CD4-positive, alpha-beta T cell treated with Interleukin-21 for 1 hour (primary cell): ENCODE results near the gene ARHGAP15.
A peak's percentile ranks its signal among the peaks of the same experiment; 100 is the strongest.

Experiments
- DNase-seq: peaks from one replicate; pipeline ENCODE4 v3.0.0-alpha.2; 2020

The ARHGAP15 gene

DNA sequence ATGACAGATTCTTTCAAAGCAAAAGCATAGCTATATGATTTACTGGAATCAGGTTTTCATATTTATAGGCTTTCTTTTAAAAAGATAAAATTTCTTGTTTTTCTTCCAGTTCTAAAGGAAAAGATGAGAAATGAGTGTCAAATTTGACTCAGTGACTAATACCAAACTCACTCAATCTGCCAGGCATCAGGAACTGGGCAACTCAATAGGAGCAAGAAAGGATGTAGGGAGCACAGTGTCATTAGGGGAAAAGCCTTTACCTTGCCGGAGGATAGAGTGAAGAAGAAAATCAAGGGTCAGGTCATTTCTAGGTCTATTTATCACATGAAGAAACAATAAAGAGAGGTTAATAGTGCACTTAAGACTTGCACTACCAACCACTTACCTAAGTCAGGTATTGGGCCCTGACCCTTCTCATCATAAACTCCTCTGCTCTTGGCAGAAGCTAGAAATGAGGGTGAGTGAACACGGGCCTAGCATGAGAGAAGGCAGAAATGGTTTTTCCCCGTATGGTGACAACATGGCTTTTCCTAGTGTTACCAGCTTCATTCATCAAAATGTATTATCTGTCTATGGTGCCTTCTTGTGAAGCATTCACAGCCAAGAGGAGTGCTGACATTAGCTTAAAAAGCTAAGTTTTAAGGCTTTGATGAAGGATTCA is 151.0 kb downstream of the ARHGAP15 start:
- no peak for DNase-seq

DNA sequence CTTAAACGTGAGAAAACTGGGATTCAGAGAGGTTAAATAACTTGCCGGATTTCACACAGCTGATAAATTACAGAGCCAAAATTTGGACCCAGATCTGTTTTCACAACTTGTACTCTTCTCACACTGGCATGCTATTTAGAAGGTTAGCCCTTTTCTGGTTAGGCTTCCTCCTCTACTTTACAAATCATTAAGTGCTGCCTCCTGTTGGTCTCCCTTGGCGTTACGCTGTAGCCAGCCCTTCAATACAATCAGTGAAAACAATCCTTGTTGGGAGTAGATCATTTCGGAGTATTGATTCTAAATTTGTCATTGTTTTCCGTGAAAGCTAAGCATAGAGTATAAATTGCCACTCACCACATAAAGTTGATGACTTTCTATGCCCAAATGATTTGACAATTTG is 153.5 kb downstream of the ARHGAP15 start:
- DNase-seq, result peak; percentile 37

DNA sequence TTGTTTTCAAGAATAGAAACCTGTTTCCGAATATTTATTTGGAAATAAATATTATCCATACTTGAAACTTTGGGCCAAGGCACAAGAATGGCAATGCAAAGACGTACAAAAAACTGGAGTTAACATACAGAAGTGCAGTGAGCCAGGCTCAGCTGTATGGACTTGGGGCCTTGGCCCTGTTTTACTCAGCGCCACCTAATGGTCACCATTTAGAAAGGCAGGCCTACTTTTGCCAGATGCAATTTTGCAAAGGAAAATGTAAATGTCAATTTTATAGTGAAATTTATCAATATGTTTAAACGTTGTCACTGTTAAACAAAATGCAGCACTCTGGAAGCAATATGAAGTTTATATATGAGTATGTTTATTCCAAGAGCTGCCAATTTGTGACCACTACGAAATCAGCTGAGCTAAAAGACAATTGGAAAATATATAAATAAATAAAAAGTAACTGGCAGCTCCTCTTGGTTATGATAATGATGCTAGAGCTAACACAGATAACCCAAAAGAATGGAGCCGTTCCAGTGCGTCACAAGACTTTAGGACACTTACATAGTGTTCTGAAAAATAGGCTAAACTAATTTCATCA is 155.0 kb downstream of the ARHGAP15 start:
- peak; percentile 58 for DNase-seq

DNA sequence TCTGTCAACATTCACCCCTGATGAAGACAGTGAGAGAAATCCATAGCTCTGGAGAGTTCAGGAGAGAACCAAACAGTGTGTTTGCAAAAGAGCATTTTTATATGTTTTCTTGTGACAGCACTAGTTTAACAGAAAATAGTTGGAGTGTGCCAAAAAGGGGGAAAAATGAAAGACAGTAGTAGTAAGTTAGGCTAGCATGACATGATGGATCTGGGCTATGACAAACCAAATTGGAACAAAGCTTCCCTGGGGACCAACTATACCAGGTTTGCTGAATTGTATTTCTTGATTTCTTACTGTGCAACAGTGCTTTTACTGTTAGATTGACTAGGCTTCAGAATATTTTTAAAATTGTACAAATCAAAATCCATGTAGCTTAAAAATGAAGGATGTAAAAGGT is 159.8 kb downstream of the ARHGAP15 start:
- no peak for DNase-seq

DNA sequence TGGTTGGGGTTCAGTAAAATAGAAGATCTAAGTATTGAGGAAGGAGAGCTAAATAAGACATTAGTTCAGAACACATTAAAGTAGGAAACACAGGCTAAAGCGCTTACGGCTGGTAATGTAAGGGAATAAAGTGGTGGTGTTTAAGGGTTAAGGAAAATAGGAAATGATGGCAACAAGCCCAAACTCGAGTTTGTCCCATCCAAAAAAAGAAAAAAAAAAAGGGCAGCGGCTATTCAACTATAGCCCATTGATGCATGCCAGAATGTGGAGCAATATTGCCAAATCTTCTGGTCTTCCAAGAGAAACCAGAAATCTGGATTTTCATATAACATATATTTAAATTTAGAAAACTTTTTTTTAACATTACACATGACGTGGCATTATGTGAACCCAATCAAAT is 161.0 kb downstream of the ARHGAP15 start:
- no peak for DNase-seq

DNA sequence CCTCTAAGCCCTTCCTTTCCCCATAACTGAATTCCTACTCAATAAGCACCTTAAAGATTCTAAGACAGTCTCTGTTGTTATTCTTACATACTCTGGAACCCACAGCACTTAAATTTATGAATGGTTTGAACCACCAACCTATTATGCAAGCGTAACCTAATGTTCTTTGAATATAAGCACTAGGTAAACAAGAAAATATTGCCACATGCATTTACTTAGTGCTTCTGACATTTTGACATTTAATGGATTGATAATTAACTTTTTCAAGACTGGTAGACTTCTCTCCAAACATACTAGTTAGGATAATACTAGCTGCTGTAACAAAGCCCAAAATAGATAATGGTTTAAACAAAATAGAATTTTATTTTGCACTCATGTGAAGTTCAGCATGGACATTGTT is 164.8 kb downstream of the ARHGAP15 start:
- no peak for DNase-seq

DNA sequence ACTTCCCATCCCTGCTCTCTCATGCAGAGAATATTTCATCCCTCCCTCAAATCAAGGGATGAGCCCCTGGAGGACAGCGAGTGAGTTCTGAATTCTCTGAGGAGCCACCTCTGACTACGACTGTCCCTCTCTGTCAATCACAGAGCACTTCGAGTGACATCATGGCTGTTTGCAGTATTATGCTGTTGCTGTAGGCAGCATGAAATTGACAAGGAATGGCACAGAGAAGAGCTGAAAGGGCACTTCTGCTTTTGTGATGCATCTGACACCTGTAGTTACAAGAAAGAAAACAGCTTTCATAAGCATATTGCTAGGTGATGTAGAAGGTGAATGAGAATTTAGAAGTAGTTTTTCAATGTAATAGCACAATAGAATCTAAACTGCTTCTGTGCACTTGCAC is 166.9 kb downstream of the ARHGAP15 start:
- no peak for DNase-seq

DNA sequence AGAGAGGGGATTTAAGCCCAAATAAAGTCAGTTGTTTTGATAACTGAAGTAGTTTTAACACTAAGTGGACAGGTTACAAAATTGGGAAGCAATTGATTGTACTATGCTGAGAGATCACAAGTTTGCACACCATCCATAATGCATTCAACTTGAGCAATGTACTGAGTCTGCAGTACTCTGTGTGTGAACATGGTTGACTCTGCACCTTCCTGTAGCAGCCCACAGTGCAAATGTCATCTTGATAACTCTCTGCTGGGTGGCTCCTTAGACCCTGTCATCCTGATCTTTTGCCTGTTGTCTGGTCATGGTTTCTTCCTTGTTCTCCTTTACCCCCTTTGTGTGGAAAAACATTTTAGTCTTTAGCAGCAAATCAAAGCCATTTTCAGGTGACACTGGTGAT is 168.0 kb downstream of the ARHGAP15 start:
- DNase-seq, result no peak

DNA sequence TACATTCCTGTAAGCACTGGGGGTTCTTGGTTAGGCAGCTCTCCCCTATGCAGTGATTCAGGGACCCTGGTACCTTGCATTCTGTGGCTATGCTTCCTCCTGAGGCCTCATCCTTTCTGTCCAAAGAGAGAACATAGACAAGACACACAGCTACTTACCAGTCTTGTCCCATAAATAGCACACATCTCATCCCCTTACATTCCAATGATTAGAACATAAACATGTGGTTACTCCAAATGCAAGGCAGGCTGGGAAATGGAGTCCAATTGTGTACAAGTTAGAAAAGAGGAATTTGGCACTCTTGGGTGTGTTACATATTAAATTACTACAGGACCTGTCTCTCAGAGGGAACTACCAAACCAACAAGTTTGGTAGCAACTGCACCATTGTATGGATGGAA is 171.3 kb downstream of the ARHGAP15 start:
- no peak for DNase-seq

DNA sequence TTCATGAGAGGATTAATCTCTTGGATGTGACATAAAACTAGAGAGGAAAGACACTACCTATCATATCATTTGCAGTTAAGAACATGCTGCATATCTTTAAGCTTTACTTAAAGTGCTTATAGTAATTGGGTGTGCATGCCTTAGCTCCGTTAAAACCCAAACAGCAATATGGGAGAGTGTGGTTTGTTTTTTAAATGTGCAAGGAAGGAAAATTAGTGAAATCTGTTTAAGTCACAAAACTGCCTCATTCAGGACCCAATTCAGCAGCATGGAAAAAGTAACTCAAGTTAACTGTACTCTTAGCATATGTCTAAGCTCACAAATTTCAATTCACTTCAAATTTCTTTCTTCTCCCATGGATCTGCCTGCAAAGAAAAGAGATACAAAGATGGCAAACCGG is 182.2 kb downstream of the ARHGAP15 start:
- no peak for DNase-seq

DNA sequence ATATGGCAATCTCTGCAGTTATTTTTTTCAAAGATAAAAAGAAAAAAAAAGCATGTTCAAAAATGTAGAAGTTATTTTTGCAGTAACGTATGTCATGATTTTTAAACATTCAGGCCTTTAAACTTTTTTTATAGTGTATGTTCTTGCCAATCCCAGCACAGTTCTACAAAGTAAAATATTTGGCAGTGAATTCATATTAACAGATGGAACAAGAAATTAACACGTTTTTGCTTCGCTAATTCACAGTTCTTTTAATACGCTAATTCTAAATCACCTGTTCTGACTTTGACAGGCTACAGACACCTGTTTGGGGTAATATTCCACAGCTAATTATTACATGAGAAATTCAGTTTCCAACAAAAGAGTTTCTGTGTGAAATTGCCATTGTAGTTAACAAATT is 183.2 kb downstream of the ARHGAP15 start:
- no peak for DNase-seq

DNA sequence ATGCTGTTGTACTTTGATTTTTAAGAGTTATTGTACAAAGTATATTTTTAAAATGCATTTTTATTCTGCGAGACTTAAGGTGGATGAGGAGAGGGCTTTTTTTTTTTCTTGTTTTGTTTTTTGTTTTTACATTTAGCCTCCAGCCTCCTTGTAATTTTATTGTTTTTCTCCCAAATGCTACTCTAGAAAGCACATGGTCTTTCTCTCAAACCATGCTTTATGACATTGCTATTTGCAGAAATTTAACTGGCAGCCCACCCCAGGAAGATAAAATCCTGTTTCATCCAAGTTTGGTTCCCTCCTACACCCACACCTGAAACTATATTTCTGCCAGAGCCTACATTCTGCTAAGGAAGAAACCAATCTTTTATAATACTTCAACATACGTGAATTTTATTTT is 184.6 kb downstream of the ARHGAP15 start:
- DNase-seq, result no peak

DNA sequence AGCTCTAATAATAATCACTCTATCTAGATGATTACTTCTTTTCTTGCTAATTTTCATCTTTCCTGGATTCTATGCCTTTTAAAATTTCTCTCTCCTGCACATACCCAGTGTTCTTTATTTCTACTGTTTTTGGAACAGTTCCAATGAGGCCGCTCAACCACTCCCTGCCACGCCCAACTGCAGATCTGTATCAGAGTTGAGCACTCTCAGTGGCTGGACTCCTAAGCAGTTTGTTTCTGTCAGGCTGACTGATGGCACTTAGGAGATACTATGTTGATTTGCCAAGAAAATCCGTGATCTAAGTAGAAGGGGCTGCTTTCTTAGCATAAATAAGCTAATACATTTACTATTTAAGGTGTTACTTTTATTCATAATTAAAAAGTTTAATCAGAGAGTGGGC is 192.8 kb downstream of the ARHGAP15 start:
- DNase-seq, result no peak

DNA sequence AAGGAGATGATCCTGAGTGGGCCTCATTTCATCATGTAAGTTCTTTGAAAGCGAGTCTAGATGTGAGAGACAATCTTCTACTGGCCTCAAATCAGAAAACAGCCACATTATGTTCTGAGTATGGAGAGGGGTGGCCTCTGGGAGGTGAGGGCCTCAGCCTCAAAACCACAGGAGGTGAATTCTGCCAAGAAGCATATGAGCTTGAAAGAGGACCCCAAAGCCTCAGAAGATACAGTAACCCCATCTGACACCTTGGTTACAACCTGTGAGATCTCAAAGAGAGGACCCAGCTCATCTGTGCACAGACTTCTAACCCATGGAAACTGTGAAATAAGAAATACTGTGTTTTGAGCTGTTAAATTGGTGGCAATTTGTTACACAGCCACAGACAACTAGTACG is 200.1 kb downstream of the ARHGAP15 start:
- peak; percentile 16 for DNase-seq

DNA sequence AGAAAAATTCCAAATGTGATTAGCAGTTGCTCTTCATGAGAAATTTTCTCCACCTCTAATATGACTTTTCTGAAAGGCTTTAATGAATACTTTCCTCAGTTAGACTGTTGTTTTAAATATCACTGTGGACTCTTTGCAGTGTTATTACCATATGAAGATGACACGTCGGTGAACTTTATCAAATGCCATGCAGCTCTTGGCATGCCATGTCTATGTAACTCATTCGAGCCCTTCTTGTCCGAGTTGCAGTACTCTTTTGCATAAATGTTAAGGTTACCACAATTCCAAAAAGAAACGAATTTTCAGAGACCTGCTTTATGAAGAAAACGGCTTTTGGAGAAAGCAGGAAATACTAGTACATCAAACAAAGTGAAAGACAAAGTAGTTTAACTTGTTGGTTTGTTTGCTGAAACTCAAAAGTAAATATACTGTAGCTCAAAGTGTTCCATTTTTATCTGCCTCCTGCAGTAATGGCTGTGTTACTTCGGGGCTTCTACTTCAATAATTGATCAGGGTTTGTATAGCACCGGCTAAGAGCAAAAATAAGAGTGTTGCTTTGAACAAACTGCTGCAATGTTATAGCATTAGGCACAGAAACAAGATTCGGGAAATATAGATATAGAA is 204.1 kb downstream of the ARHGAP15 start:
- DNase-seq, result no peak

DNA sequence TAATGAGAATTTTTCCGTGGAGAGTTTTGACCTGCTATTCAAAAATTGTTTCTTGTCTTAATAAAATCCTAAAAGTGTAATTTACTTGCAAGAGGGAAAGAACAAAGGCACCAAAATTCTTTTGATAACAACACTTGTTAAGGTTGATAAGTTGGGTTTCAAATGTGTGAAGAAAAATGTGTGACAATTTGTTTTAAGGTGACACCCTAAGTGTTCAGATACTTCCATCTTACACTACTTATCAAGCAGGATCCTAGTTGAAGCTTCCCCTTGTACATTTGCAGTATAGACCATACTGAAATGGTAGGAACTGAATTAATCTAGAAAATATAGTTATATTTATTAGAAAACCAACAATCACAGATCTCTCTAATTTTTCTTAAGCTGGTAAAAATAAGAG is 204.6 kb downstream of the ARHGAP15 start:
- DNase-seq, result no peak

DNA sequence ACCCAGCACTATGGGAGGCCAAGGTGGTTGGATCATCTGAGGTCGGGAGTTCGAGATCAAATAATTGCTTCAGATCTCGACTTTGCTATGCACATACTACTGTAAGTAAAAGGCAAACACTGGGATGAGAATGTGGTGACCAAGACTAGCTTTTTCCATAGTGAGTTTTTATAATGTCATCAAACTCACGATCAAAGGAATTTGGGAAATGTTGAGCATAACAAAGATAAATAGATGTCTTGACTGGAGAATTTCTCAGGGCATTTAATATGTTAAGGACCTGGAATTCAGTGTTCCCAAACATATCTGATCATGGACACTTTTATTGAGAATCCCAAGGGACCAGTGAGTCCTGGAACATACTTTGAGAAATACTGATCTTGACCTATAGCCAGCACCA is 205.6 kb downstream of the ARHGAP15 start:
- DNase-seq, result no peak

DNA sequence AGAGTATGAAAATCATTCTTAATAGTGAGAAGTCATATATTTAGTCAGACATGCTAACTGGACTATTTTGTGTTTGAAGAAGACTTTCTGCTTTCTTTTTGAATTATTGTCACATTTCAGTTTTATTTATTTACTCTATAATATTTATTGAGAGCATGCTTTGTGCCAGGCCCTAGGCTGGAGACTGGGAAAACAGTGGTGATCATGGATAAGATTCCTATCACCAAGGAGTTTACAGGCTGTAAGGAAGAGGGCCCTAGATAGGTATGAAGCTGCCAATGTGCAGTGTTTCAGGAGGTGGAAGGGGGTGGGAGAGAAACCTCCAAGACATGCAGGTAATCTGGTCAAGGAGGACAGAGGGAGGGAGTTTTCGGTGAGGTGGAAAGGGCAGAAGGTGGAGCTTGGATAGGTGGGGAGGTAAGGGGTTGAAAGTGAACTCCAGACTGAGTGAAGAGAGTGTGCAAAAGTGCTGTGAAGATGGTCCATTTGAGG is 207.5 kb downstream of the ARHGAP15 start:
- DNase-seq, result no peak

DNA sequence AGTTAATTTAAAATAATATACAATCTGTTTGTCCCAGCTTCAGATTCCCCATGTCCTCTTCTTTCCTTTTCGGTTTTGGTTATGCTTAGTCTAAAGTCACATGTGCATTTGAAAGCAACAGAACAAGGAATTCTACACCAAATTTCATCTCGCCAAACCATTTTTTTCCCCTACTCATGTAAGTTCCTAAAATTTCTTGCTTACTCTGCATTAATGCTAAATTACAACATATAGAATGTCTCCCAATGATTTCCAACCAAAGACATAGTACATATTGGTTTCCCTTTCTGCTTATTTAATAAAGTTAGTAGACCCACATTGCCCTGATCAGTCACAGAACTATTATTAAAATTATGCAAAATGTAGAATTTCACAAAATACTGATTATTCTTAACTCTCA is 212.3 kb downstream of the ARHGAP15 start:
- DNase-seq, result no peak

DNA sequence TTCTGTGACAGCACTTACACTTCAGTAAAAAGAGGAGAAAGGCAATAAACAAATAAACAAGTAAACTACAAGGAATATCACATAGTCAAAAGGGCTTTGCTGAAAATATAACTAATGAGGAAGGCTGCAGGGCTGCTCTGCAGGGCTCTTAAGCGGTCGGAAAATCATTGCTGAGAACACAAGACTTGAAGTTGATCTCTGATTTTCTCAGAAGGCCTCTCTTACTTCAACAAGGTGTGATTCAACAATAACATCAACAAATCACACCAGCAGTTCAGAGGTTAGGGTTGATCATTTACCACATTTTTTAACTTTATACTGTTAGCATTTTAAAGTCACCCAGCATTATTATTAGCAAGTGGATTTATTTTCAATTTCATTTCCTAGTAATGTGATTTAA is 215.6 kb downstream of the ARHGAP15 start:
- no peak for DNase-seq

DNA sequence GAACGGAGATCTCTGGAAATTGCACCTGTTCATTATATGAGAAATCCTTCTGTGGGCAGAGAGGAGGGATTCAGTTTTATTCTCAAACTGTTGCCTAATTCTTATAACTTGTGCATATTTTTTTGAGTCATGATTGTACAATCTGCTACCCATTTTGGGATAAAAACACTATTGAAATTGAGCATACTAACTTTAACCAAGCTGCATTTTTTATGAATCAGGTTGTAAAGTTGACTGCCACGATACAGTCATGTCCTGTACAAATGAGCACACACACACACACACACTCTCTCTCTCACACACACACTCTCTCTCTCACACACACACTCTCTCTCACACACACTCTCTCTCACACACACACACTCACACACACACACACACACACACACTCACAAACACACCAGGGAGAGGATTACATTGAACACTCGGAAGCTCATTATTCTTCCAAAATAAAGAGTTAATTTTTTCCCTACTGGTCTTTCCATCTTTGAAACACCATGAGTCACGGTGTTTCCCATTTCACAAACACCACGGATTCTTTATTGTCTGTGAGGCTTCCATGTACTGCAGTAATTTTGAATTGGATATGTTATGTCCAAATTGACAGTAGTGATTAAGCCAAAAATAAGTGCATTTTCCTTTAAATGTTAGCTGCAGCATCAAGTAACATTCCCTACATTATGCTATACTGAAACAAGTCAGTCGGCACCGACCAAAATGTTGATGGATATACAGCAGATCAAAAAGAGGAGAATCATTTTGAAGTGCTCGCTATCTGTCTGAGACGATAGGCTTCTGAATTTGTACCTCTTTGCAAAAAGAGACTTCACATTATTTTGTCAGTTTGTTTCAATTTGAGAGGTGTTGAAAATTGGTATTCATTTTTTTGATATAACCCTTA is 216.9 kb downstream of the ARHGAP15 start:
- DNase-seq, result no peak

DNA sequence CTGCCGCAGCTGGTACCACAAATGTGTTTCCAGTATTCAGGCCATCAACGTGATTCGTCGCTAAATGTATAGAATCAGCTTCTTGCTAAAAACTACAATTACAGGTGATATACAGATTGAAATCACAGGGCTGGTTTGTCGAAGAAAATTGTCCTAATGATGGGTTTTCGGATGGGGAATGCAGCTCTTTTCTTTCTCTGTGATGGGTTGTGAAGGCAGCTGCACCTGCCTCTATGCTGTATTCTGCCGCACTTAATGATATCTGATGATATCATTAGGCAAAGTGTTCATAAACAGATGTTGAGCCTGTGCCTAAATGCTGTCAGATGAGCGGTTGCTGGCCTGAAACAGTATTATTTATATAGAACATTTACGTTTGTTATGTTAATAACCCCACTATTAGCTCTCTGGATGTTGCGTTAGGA is 218.1 kb downstream of the ARHGAP15 start:
- DNase-seq, result no peak

DNA sequence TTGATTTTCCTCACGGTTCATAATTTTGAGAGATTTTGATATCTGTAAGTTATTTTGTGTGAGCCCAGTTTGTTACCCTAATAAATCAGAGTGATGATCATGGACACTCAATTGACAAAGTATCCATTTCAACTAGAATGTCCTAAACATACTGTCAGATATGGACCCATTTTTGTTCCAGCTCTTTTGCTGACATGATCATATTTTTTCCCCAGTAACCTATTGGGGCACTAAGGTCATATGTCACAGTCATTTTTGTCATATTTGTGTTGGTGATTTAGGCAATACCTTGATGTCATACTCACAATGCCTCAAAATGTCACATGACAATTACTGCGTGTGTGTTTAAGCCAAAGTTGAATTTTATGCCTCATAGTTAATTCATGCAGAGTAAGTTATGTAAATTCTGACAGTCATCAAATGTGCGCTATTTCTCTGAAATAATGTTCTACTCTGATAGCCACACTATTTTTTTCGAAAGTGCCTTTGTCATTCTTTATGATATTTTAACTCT is 218.7 kb downstream of the ARHGAP15 start:
- DNase-seq, result no peak
